Kidney (tissue), 14 donors: ENCODE results near the gene SLC25A43. TPM values are rescaled to one million over a fixed set of nuclear protein-coding genes. Genes with fewer than 3 reads are reported as not detected.
A peak's percentile ranks its signal among the peaks of the same experiment; 100 is the strongest.

Source experiments
- DNase-seq, 5 donors: peaks; one replicate each; pipeline ENCODE4 v3.0.0-alpha.2; 2013 to 2020
- FAIRE-seq: peaks from 2 replicates; lab custom pipeline; 2012; peaks lifted over from hg19 to GRCh38; lab: Jason Lieb, UNC
- H3K27ac ChIP-seq, 2 donors: one replicate each; pipeline ENCODE4 v1.7.0; 2013; ENCODE audit warnings: low read depth in 2 of 2, low read length in 2 of 2, inconsistent platforms in 1 of 2
- H3K27me3 ChIP-seq: one replicate; pipeline ENCODE4 v1.7.1; 2013; ENCODE audit warnings: low read length, inconsistent platforms; ENCODE audit not compliant: control insufficient read depth, insufficient read depth
- H3K36me3 ChIP-seq, 3 donors: one replicate each; pipeline versions ENCODE4 v1.7.0 to v1.7.1; 2013; ENCODE audit warnings: low read length in 3 of 3, control low read depth in 1 of 3, inconsistent platforms in 1 of 3; ENCODE audit not compliant: insufficient read depth in 3 of 3, control insufficient read depth in 2 of 3
- H3K4me1 ChIP-seq, 3 donors: one replicate each; pipeline versions ENCODE4 v1.7.0 to v1.7.1; 2013; ENCODE audit warnings: low read length in 3 of 3, inconsistent platforms in 1 of 3, low read depth in 1 of 3; ENCODE audit not compliant: control insufficient read depth in 2 of 3, insufficient read depth in 2 of 3
- H3K4me3 ChIP-seq, 3 donors: one replicate each; pipeline versions ENCODE4 v1.7.0 to v1.8.1; 2013; ENCODE audit warnings: low read length in 3 of 3, control low read depth in 1 of 3, inconsistent platforms in 1 of 3
- H3K9ac ChIP-seq, 3 donors: one replicate each; pipeline versions ENCODE4 v1.7.0 to v1.7.1; 2013; ENCODE audit warnings: low read length in 3 of 3, control low read depth in 1 of 3, inconsistent platforms in 1 of 3
- H3K9me3 ChIP-seq, 3 donors: one replicate each; pipeline versions ENCODE4 v1.7.0 to v1.7.1; 2013; ENCODE audit warnings: low read length in 3 of 3, control low read depth in 1 of 3, inconsistent platforms in 1 of 3; ENCODE audit not compliant: control insufficient read depth in 2 of 3, insufficient read depth in 1 of 3
- CTCF ChIP-seq: IDR thresholded peaks from 3 replicates; pipeline ENCODE4 v1.5.1; 2012; ENCODE audit warnings: mild to moderate bottlenecking, moderate library complexity, borderline replicate concordance; ENCODE audit not compliant: insufficient read depth; ENCODE audit errors: extremely low read depth
- intact Hi-C: fragments of 100-400 bp; cut with DNase I; formaldehyde crosslinking; loops from one replicate; pipeline ENCODE4 v1.11.1; 2022
- polyA plus RNA-seq: library from polyadenylated mRNA; stranded (reverse); fragments of 350-450 nt; fragmentation: Illumina TruSeq; extraction: RNeasy Lipid Tissue Mini Kit (QIAGEN cat#74804); gene quantifications from one replicate; pipeline ENCODE4 v1.2.3, GENCODE V29; 2014; ENCODE audit warnings: low read depth, low replicate concordance; ENCODE audit not compliant: insufficient read depth
- total RNA-seq: library from RNA; stranded (reverse); fragmentation: NEBNext Ultra II Directional; extraction: Animal tissue kit (Norgen Biotek cat#: 25700); gene quantifications from one replicate; pipeline ENCODE4 v1.2.1, GENCODE V29; 2021
- donor health status: control.
- donor health status: control.
- donor health status: control.
- donor health status: control.
- donor health status: control.
- donor health status: DM: yes; HTN: yes; CAD: no.
- donor health status: Normal renal cell carcinoma (clear cell type).

Gene SLC25A43
- total and polyA plus RNA-seq, 2 donors from 2014 or later, result 10.1 to 15.5 TPM

- DNase-seq, result no peak
Observed at GRCh38 chrX:119481323-119481801, 82.2 kb downstream of the SLC25A43 start.

DNA sequence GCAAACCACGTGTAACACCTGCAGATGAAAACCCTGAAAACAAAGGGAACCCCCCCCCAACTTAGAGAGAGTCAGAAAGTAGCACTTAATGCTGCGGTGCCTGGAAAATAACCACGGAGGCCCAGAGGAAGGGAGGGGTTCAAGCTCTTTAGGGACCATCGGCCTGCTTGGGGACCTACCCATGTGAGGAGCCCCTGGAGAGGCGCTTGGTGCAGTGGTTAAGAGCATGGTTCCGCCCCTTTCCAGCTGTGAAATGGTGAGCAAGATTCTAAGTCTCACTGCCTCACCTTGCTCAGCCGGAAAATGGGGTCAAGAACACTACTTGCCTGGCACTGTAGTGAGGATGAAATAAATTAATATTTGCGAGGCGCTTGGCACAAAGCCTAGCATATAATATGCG lies 82.9 kb downstream of the SLC25A43 start:
- TF ChIP-seq CTCF, result no peak
- H3K4me1 ChIP-seq, result peaks cover 0 to 5% (median 0%) of the 10 kb centered on the region in 3 donors
- DNase-seq (no peak), FAIRE-seq (no peak)
- H3K4me3 ChIP-seq, result peak overlapping the region in 1 of 3 donors; percentile 47
- peak overlapping the region in 1 of 3 donors; percentile 51 for H3K9ac ChIP-seq
- H3K27ac ChIP-seq, result peak overlapping the region; percentile 32 to 64
- no peaks in the 10 kb centered on the region for H3K9me3 ChIP-seq
- no peaks in the 10 kb centered on the region for H3K27me3 ChIP-seq
- intact Hi-C loops, result no loop called here
- no peaks in the 10 kb centered on the region for H3K36me3 ChIP-seq

More at GRCh38 chrX:119481323-119481801, 82.2 kb downstream of the SLC25A43 start:
- no peak for FAIRE-seq
- Histone ChIP-seq H3K27me3 (no peaks in the 10 kb centered on the region), H3K4me3 (no peak overlapping the region), H3K9ac (peak overlapping the region in 1 of 3 donors; percentile 12), H3K27ac (peak overlapping the region in 1 of 2 donors; percentile 24), H3K4me1 (peaks cover 0 to 5% (median 0%) of the 10 kb centered on the region in 3 donors), H3K36me3 (no peaks in the 10 kb centered on the region), H3K9me3 (no peaks in the 10 kb centered on the region)
- no peak for TF ChIP-seq CTCF
- intact Hi-C loops, result no loop called here

DNA sequence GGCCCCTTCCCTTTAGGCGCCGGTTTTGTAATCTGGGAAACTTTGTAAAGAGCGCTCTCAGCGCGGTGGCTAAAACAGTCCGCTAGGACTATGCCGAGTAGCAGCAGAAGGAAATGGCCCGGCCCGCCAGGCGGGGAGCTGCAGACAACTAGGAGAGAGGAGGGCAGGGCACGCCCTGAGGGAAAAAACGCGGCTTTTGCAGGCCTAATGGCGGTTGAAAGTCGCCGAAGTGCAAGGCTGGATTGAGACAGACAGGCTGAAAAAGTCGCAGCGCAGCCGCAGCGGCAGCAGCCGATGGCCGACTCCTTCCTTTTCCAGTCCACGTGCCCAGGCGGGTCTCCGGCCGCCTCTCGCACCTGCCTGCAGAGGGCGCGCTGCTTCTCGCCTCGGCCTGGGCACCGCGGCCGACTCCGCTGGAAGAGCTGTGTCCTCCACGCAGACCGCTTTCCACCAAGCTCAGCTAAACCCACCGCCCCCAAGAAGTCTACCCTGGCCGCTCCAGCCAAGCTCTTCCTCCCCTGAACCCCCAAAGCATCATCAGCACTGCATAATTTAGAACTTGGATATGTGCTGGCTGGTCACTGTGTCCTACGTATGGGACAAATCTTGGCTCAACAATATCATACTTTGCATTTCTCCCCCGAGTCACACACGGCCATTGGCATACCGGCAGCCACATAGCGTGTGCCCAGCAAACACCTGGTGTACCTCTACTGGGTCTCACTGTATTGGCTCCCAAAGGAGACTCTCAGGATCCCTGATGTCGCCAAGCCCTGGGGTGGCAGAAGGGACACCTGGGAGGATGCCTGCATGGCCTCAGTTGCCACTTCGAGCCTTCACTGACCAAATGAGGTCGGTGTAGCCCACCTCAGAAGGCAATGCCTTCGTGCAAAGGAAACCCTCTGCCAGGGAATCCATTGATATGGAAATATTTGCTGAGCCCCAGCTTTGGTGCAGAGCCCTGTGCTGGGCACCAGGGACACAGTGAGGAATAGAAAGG lies 83.6 kb downstream of the SLC25A43 start:
- peaks cover 0 to 5% (median 0%) of the 10 kb centered on the region in 3 donors for H3K4me1 ChIP-seq
- no peaks in the 10 kb centered on the region for H3K36me3 ChIP-seq
- DNase-seq, result peak; percentile 58 to 81 (median 67)
- intact Hi-C loops, result no loop called here
- H3K9me3 ChIP-seq, result no peaks in the 10 kb centered on the region
- no peaks in the 10 kb centered on the region for H3K27me3 ChIP-seq
- H3K9ac ChIP-seq, result peak overlapping the region in 1 of 3 donors; percentile 51
- TF ChIP-seq CTCF, result peak; percentile 58
- H3K4me3 ChIP-seq, result peak overlapping the region; percentile 39 to 53 (median 47)
- FAIRE-seq, result no peak
- H3K27ac ChIP-seq, result peak overlapping the region; percentile 32 to 64
